Astrocyte (in vitro differentiated cells and primary cell): ENCODE data around the gene BIRC6. TPM values are rescaled to one million over a fixed set of nuclear protein-coding genes. Genes with fewer than 3 reads are reported as not detected.

Source experiments
- DNase-seq: peaks from one replicate; pipeline ENCODE4 v3.0.0-alpha.2; 2010; ENCODE audit warnings: low read depth
- FAIRE-seq: peaks from 2 replicates; lab custom pipeline; 2011; peaks lifted over from hg19 to GRCh38; lab: Jason Lieb, UNC
- H2AFZ ChIP-seq: 2 replicates; pipeline ENCODE4 v1.6.0; 2012; ENCODE audit warnings: low read depth, low read length, inconsistent platforms
- H3K27ac ChIP-seq: 2 replicates; pipeline ENCODE4 v1.5.1; 2011; ENCODE audit warnings: low read depth, low read length, inconsistent platforms
- H3K27me3 ChIP-seq: 2 replicates; pipeline ENCODE4 v1.6.0; 2011; ENCODE audit warnings: low read length, inconsistent platforms; ENCODE audit not compliant: insufficient read depth
- H3K36me3 ChIP-seq: 2 replicates; pipeline ENCODE4 v1.5.1; 2011; ENCODE audit warnings: low read length, inconsistent platforms; ENCODE audit not compliant: insufficient read depth
- H3K4me1 ChIP-seq: 2 replicates; pipeline ENCODE4 v1.5.1; 2011; ENCODE audit warnings: low read length, inconsistent platforms; ENCODE audit not compliant: insufficient read depth
- H3K4me2 ChIP-seq: 2 replicates; pipeline ENCODE4 v1.6.0; 2012; ENCODE audit warnings: low read length, inconsistent platforms
- H3K4me3 ChIP-seq: 2 replicates; pipeline ENCODE4 v1.5.1; 2011; ENCODE audit warnings: low read depth, mild to moderate bottlenecking, low read length, inconsistent platforms; ENCODE audit not compliant: insufficient read depth
- H3K79me2 ChIP-seq: 2 replicates; pipeline ENCODE4 v1.6.0; 2012; ENCODE audit warnings: mild to moderate bottlenecking, low read length, inconsistent platforms; ENCODE audit not compliant: insufficient read depth
- H3K9ac ChIP-seq: 2 replicates; pipeline ENCODE4 v1.6.0; 2012; ENCODE audit warnings: mild to moderate bottlenecking, low read length, inconsistent platforms
- H3K9me3 ChIP-seq: 2 replicates; pipeline ENCODE4 v1.5.1; 2012; ENCODE audit warnings: low read depth, mild to moderate bottlenecking, low read length, inconsistent platforms; ENCODE audit not compliant: insufficient read depth
- H4K20me1 ChIP-seq: 2 replicates; pipeline ENCODE4 v1.6.0; 2012; ENCODE audit warnings: low read length, inconsistent platforms; ENCODE audit not compliant: insufficient read depth
- H3K27ac Mint-ChIP-seq: one replicate; pipeline ENCODE4 v1.8.0; 2021; ENCODE audit warnings: mild to moderate bottlenecking, mixed read lengths; ENCODE audit not compliant: unreplicated experiment
- H3K27me3 Mint-ChIP-seq: one replicate; pipeline ENCODE4 v1.8.0; 2021; ENCODE audit warnings: low read depth, mixed read lengths; ENCODE audit not compliant: unreplicated experiment
- H3K36me3 Mint-ChIP-seq: one replicate; pipeline ENCODE4 v1.8.0; 2021; ENCODE audit warnings: low read depth, mixed read lengths; ENCODE audit not compliant: unreplicated experiment
- H3K4me1 Mint-ChIP-seq: one replicate; pipeline ENCODE4 v1.8.0; 2021; ENCODE audit warnings: low read depth, mixed read lengths; ENCODE audit not compliant: unreplicated experiment
- H3K4me3 Mint-ChIP-seq: one replicate; pipeline ENCODE4 v1.8.0; 2021; ENCODE audit warnings: mild to moderate bottlenecking, moderate library complexity, mixed read lengths; ENCODE audit not compliant: unreplicated experiment
- H3K9me3 Mint-ChIP-seq: one replicate; pipeline ENCODE4 v1.8.0; 2021; ENCODE audit warnings: mild to moderate bottlenecking, mixed read lengths; ENCODE audit not compliant: unreplicated experiment
- EZH2 ChIP-seq: IDR thresholded peaks from 2 replicates; pipeline ENCODE4 v1.6.1; 2012; ENCODE audit warnings: mild to moderate bottlenecking, low read length, inconsistent platforms; ENCODE audit not compliant: insufficient read depth
- total RNA-seq: library from RNA; stranded (reverse); gene quantifications from 2 replicates; pipeline ENCODE4 v1.2.1, GENCODE V29; 2021
- TF ChIP-seq, protein P1 (sequence below): IDR thresholded peaks from 2 replicates; pipeline ENCODE4 v1.5.1; 2011; ENCODE audit warnings: low read depth, mild to moderate bottlenecking, inconsistent platforms, low read length, moderate library complexity; ENCODE audit not compliant: insufficient read depth

The BIRC6 gene
- total RNA-seq, 1 donor from 2014 or later = 86.1 TPM

DNA sequence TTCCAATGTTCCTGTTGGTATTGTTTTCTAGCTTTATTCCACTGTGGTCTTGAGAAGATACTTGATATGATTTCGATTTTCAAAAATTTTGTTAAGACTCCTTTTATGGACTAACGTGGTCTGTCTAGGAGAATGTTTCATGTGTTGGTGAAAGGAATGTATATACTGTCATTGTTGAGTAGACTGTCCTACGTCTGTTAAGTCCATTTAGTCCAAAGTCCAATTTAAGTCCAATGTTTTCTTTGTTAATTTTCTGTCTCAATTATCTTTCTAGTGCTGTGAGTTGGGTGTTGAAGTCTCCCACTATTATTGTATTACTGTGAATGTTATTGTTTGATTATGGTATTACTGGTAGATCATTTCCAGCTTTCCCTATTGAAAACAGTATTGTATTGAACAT is 215.2 kb downstream of the BIRC6 start:
- Histone ChIP-seq H3K4me2 (no peak overlapping the region), H2AFZ (no peak overlapping the region), H3K9ac (no peak overlapping the region), H3K4me1 (no peaks in the 10 kb centered on the region), H4K20me1 (peaks cover 24% of the 10 kb centered on the region), H3K79me2 (peaks cover 19% of the 10 kb centered on the region), H3K36me3 (peaks cover 8% of the 10 kb centered on the region), H3K27ac (no peak overlapping the region), H3K4me3 (no peak overlapping the region), H3K27me3 (no peaks in the 10 kb centered on the region), H3K9me3 (no peaks in the 10 kb centered on the region)
- no peak for FAIRE-seq
- DNase-seq = no peak
- TF ChIP-seq, protein P1, sequence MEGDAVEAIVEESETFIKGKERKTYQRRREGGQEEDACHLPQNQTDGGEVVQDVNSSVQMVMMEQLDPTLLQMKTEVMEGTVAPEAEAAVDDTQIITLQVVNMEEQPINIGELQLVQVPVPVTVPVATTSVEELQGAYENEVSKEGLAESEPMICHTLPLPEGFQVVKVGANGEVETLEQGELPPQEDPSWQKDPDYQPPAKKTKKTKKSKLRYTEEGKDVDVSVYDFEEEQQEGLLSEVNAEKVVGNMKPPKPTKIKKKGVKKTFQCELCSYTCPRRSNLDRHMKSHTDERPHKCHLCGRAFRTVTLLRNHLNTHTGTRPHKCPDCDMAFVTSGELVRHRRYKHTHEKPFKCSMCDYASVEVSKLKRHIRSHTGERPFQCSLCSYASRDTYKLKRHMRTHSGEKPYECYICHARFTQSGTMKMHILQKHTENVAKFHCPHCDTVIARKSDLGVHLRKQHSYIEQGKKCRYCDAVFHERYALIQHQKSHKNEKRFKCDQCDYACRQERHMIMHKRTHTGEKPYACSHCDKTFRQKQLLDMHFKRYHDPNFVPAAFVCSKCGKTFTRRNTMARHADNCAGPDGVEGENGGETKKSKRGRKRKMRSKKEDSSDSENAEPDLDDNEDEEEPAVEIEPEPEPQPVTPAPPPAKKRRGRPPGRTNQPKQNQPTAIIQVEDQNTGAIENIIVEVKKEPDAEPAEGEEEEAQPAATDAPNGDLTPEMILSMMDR = no peak
- TF ChIP-seq EZH2 = no peak
- Mint-ChIP-seq H3K27me3 (no peaks in the 10 kb centered on the region), H3K4me3 (no peak overlapping the region), H3K36me3 (peaks cover 12% of the 10 kb centered on the region), H3K27ac (no peak overlapping the region), H3K9me3 (no peaks in the 10 kb centered on the region), H3K4me1 (peaks cover 3% of the 10 kb centered on the region)

DNA sequence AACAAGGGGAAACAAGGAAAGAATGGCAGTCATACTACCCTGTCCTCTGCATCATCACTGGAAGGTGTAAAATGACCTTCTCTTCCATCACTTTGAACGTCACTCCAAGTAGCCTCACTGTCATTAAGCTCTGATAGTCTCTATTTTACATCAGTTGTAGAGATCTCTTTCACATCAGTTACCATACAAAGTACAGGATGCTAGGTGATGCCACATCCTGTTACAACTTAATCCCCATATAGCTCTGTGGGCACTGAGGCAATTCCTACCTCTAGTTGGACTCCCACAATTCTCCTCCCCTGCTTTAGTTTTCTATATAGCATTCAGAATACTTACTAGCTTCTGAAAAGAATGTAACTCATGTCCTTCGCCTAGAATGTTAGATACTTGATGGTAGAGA is 215.9 kb downstream of the BIRC6 start:
- no peak for FAIRE-seq
- Histone ChIP-seq H3K4me1 (no peaks in the 10 kb centered on the region), H3K79me2 (peaks cover 19% of the 10 kb centered on the region), H3K27ac (no peak overlapping the region), H3K36me3 (peaks cover 8% of the 10 kb centered on the region), H3K27me3 (no peaks in the 10 kb centered on the region), H3K4me2 (no peak overlapping the region), H2AFZ (no peak overlapping the region), H3K9me3 (no peaks in the 10 kb centered on the region), H3K4me3 (no peak overlapping the region), H4K20me1 (peaks cover 24% of the 10 kb centered on the region), H3K9ac (no peak overlapping the region)
- Mint-ChIP-seq H3K27ac (no peak overlapping the region), H3K9me3 (no peaks in the 10 kb centered on the region), H3K36me3 (peaks cover 5% of the 10 kb centered on the region), H3K27me3 (no peaks in the 10 kb centered on the region), H3K4me1 (peaks cover 3% of the 10 kb centered on the region), H3K4me3 (no peak overlapping the region)
- TF ChIP-seq, protein P1 = no peak
- no peak for TF ChIP-seq EZH2
- no peak for DNase-seq

DNA sequence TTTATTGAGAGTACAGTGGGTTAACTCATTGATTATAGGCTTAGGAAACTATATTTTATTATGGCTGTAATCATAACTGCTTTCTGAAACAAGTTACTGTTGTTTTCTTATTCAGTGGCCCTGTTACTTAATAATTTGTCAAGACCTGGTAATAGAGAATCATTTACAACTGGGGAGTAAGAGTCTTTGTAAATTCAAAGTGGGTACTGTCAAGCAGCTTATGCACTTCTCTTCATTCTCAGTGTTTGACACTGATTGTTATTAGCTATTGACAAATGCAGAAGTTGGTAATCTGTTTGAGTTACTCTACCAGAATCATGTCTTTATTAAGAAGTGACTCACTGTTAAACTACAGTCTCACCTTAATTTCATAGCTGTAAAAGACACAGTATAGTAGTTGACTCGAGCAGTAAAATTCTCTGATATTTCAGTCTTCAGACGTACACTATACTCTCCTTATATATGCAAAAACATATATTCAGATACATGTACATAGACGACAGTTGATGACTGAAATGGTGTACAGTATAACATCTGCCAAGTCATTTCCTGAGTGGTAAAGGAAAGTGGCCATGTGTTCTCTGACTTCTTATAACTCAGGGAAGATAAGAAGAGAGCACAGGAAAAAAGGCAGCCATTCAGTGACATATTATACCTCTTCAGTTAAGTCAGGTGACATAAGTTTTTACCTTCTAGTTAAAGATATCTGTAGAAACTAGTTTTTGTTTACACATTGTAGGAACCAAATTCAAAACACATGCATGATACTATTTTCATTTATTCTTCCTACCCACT is 235.0 kb downstream of the BIRC6 start:
- Histone ChIP-seq H3K36me3 (peaks cover 3% of the 10 kb centered on the region), H4K20me1 (peaks cover 3% of the 10 kb centered on the region), H3K9ac (no peak overlapping the region), H3K4me1 (no peaks in the 10 kb centered on the region), H3K27ac (no peak overlapping the region), H3K27me3 (no peaks in the 10 kb centered on the region), H3K9me3 (no peaks in the 10 kb centered on the region), H3K4me3 (no peak overlapping the region), H2AFZ (no peak overlapping the region), H3K4me2 (no peak overlapping the region), H3K79me2 (no peaks in the 10 kb centered on the region)
- peaks cover 10% of the 10 kb centered on the region for H3K4me1 Mint-ChIP-seq
- FAIRE-seq (peak; percentile 32), DNase-seq (peak; percentile 14)
- H3K27ac Mint-ChIP-seq = peak overlapping the region; percentile 41
- TF ChIP-seq, protein P1 = no peak
- TF ChIP-seq EZH2 = no peak
- no peaks in the 10 kb centered on the region for H3K27me3 Mint-ChIP-seq
- no peak overlapping the region for H3K4me3 Mint-ChIP-seq
- H3K9me3 Mint-ChIP-seq = no peaks in the 10 kb centered on the region
- H3K36me3 Mint-ChIP-seq = peaks cover 6% of the 10 kb centered on the region
